HG03159 (cell line): ENCODE results near the gene ROBO1.
A peak's percentile ranks its signal among the peaks of the same experiment; 100 is the strongest.
"Not testable (repeated sequence)": the region's sequence is repeated elsewhere in the genome, so short reads cannot be mapped to it uniquely, and the experiment has no call there.

Experiments
- ATAC-seq: cut with Tn5 transposase; IDR thresholded peaks from one replicate; pipeline ENCODE4 v1.9.1; 2021; ENCODE audit warnings: mild to moderate bottlenecking, moderate library complexity; ENCODE audit not compliant: unreplicated experiment

The ROBO1 gene

DNA sequence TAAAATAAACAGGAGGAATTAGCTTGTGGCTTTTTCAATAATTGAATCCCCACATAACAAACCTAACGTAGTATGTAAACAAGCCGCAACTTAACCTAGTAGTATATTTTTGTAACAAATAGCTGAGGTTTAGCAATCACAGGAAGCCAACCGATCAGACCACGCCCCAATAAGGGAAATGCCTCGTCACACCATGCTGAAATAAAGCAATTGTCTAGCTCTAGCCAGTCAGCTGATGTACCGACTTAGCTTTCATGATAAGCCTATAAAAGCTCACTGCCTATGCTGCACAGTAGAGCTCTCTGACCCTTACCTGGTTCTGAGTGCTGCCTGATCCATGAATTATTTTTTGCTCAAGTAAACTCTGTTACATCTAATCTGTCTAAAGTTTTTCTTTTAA lies 208.9 kb downstream of the ROBO1 start:
- no peak for ATAC-seq

DNA sequence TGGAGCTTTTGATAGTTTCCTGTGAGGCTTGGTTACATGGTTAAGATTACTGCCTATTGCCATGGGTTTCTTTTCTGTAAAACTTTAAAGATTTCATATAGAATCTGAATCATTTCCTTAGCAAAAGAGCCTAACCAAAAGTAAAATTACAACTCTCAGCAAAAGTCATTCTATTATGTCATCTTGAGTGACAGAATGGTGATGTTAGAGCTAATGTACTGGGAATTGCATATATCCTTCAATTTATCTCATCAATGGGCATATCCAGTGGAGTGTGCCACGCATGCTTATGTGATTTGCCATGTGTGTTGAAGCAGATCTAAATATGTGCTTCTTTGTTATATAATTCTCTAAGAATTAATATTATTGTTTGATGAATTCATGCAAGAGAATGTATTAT lies 212.1 kb downstream of the ROBO1 start:
- no peak for ATAC-seq

DNA sequence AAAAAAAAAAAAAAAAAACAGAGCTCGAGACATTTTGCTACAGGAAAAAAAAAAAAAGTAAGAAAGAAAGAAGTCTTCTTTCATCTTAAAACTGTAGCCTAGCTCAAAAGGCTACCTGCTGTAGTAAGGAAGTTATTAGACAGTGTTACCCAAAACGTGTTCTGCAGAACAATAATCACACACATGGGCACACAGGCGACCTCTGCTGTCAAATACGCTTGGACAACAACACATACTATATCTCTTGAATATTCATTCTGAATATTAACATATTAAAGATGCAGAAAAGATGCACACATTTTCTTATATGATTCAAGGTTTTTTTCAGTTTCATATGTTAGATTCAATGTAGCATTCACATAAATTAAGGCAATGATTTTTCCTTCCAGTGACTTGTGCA lies 215.8 kb downstream of the ROBO1 start:
- no peak for ATAC-seq

DNA sequence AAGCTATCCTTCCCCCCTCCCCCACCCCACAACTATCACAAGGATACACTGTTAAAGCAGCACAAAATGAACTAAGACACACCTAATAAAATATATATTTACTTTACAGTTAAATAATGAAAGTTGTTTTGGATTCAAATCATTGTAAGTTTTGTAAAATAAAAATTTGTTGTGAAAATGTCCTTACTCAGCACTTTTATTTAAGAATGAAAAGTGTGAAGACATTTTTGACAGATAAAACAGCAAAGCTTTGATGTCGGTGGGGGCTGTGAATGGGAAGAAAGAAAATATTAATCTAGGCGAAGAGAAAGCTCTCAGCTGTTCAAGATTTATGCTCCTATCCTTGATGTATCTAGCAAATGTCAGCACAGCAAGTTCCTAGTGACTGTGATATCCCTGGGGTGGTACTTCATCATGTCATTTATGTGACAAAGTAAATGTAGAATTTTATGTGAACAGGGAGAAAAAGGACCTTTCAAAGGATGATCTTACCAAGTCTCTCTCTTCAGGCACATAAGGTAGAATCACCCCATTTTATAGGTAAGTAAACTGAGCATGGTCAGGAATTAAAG lies 216.4 kb downstream of the ROBO1 start:
- no peak for ATAC-seq

DNA sequence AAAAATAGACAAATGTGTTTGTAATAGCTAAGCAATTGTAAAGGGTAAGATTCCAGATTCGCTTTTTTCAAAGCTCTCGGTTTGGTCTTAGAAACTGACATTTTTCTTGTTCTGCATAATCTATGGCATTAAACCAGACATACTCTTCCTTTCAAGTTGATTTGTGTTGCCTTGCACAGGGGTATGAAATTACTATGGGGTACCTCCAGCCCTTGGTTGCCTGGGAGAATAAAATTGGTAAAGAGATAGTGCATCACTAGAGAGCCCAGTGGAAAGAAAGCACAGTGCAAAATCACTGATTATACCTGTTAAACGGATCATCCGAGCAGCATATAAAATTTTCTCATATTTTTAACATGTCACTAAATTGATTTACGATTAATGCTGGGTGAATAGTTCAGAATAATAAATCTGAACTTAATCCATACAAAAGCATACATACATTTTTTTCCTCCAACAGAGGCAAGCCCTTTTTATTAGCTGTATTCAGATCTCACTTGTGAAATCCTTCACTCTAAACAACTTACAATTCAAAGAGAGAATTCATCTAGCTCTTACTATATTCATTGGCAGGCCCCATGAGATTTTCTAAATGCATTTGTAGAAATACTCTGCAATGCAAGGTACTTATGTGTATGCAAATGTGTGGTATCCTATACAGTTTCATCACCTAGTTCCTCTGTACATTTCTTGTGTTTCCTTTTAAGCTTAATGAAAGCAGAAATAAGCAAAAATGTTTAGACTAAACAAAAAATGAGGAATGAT lies 224.4 kb downstream of the ROBO1 start:
- ATAC-seq = no peak

DNA sequence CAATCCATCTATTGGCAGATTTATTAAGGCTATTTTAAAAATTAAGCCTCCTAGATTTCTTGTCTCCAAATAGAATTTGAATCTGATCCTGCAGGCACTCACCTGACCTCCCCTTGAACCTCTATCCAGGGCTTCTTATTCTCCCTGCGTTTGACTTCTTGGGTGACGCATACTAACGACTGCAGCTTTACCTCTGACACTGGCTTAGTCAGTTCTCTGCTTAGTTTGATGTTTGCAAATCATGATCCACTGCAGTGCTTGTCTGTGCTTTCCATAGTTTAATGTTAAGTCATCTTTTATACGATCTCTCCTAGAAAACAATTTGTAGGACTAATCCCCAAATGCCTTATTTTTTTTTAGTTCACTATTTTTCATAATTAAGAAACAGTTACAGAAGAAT lies 233.1 kb downstream of the ROBO1 start:
- no peak for ATAC-seq

DNA sequence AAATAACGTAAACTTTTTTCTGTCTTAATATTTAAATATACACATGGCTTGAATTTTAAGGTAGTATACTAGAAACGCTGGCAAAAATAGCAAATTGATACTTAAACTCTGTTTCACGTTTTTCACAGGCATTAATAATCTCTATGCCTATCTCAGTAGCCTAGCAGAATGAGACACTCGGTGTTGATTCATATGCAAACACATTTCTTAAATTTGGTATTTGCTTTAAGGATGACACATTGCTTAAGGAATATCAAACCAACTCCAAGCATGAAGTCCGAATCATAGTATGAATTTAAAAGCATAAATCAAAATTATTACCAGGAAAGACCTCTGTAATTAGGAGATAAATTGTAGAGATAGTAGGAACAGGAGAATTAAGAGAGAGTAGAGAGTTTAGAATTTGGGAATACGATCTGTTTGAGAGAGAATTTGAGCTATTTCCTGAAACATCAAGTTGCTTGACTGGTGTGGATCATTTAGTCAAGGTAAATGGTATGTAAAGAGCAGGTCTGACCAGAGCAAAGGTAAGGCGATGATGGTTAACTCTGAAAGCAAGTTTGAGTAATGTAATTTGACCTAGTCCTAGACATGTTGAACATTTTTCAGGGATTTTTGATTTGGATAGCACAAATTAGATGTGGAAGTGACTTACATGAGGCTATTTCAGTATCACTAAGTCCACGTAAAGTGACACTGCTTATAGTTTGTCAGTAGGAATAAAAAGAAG lies 236.1 kb downstream of the ROBO1 start:
- no peak for ATAC-seq

DNA sequence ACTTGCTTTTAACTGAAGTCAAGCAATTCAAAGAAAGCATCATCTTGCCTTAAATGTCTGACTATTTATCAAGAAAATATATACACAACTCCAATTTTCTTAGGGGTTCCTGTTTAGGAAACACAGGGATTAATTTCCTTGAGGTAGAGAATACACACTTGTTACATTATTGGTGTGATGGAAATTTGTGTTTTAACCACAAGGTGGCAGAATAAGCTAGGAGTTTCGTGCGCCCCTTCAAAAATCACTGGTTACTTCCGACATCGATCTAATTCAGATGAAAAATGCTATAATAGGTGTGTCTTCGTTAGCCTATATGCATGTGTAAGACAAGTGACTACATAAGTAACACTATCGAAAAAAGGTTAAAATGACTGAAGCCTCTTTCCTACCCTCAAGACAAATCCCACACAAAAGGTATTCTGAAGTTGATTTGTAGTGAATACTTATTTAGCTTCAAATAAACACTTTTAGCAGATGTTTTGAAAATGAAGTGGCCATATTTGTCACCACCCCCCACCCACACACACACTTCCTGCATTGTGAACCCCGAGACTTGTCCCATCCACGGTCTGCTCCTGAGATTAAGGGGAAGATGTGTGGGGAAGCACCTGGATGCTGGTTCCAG lies 246.5 kb downstream of the ROBO1 start:
- ATAC-seq = peak; percentile 64

DNA sequence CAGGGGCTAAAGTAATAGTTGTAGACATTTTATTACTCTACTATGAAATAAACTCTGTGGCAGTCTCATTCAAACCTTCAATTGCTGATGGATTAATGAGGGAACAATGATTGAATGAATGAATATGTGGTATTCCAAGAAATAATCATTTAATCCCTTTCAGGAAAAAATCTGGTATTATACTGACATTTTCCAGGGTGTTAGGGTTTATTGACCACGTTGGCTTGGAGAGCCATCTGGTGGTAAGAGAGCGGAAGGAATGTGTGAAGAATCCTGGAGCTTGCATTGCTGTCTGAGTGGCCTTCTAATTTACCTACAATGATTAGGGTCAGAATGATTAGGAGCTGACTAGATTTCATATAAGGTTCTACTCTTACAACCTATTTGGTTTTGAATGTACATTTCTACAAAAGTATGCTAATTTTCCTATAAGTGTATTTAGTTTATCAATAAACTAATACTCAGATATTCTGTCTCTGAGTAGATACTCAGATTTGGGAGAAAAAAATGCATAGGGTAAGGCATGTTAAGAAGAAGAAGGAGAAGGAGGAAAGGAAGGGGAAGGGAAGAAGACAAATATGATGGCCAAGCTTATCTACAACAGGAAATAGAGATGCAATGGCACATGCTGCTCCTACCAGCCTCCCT lies 249.9 kb downstream of the ROBO1 start:
- ATAC-seq = no peak

DNA sequence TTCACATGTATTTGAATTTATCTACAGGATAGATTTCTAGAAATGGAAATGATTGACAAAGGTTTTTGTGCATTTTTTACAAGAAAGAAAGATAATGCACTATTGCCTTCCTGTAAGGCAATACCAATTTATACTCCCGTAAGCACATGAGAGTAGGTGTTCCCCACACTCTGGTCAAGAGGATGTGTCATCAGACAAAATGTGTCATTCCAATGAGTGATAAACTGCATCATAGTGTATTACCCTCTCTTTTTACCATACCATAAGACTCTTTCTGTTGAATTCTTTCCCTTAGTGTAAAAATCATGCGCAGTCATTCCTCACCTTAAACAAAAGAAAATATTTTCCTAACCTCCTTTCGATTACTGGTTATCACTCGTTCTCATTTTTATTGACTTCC lies 251.0 kb downstream of the ROBO1 start:
- no peak for ATAC-seq

DNA sequence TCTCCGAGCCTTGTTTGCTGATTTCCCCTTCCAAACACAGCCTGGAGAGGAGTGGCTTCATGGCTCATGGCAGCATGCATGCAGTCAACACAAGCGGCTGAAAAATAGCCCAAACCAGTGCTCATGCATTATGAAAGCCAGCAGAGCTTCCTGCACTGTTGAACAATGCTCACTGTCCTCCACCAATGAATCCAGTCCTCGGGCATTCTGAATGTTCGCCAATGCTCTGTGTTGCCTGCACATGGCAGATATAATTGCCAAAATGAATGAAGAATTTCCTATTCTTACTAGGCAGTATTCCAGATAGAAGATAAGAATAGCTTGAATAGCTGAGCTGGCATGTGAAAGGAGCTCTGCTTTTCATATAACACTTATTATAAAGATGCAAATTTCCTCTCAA lies 252.7 kb downstream of the ROBO1 start:
- ATAC-seq = no peak

DNA sequence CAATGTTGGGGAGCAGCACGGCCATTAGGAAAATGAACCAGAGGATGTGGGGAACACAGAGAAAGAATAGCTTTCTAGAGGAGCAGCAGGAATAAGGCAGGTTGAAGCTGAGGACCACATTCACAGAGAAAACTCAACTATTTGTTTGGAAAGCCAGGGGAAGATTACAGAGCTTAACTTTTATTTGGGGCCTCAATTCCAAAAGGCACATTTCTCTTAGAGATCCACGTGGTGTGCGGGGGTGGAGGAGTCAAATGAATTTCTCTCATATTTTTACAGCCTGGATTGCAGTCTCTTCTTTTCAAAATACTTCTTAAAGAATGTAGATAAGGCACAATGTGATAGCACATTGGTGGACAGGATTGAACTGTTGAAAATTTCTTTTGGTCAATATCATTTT lies 253.7 kb downstream of the ROBO1 start:
- ATAC-seq = no peak

DNA sequence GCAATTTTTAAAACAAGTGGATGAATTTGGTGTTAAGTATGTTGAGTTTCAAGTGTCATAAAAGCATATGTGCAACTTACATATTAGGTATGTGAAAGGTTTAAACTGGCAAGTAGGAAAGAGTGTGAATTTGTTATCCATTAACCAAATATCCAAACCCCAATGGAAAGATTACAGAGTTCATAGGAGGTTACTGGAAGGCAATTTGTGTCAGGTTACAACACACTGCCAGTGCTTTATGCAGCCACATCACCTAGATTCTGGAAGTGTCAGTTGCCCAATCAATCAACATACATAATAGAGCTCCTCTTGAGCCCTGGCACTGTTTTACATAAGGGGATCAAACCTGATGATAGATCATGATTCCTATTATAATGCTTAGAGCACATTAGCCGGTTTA lies 261.0 kb downstream of the ROBO1 start:
- no peak for ATAC-seq

DNA sequence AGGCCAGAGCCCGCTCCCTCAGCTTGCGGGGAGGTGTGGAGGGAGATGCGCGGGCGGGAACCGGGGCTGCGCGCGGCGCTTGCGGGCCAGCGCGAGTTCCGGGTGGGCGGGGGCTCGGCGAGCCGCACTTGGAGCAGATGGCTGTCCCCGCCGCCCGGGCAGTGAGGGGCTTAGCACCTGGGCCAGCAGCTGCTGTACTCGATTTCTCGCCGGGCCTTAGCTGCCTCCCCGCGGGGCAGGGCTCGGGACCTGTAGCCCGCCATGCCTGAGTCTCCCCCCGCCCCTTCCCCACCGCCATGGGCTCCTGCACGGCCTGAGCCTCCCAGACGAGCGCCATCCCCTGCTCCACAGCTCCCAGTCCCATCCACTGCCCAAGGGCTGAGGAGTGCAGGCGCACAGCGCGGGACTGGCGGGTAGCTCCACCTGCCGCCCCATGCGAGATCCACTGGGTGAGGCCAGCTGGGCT lies 265.5 kb downstream of the ROBO1 start:
- ATAC-seq = not testable (repeated sequence)

DNA sequence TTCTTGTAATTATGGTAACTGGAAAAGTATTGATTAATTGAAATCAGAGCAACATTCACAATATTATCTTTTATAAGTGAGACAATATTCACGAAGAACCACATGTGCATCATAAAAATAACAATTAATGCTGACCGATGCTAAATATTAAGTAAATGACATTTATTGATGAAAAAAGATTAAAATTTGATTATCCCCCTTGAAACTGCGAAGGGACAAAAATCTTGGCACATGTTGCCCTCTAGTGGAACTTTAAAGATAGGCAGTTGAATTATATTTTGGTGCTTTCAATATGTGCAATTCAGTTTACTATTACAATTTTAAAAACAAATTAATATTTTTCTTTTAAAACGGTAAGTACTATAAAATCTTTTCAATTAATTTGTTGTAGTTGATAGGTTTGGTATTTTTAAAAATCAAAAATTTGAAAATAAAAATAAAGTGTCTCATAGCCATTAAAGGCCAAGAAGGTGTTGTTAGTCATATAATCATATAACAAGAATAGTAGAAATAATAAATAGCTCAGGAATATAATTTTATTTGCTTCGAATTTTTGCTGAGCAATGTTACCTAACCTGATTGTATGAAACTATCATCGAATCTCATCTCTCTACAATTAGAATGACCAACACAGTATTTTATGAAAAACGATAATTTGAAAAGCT lies 270.2 kb downstream of the ROBO1 start:
- peak; percentile 66 for ATAC-seq

DNA sequence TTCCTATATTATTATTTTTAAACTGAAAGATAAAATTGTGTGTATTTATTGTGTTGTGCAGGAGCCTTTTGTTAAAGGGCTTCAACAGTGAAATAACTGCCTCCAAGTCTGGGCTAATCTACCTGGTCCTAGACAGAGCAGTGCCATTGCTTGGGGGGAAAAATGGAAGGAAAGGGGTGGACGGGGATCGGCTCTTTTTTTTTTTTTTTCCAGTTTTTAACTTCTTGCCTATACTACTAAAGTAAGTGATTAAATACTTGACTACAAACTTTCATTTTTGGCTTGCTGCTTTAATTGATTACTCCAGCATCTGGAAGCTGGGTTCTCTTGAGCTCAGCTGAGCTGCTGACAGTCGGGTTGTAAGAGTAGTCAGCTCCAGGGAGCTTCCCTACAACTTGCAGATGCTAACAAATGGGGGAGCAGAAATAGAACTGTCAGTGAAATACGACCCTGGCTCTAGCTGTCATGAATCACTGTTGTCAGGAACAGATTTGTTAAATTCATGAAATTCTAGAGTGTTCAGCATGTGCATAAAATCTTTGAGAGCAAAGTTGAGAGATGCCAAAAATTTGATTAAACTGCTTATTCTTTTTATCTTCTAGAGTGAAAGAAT lies 276.7 kb downstream of the ROBO1 start:
- ATAC-seq = no peak

DNA sequence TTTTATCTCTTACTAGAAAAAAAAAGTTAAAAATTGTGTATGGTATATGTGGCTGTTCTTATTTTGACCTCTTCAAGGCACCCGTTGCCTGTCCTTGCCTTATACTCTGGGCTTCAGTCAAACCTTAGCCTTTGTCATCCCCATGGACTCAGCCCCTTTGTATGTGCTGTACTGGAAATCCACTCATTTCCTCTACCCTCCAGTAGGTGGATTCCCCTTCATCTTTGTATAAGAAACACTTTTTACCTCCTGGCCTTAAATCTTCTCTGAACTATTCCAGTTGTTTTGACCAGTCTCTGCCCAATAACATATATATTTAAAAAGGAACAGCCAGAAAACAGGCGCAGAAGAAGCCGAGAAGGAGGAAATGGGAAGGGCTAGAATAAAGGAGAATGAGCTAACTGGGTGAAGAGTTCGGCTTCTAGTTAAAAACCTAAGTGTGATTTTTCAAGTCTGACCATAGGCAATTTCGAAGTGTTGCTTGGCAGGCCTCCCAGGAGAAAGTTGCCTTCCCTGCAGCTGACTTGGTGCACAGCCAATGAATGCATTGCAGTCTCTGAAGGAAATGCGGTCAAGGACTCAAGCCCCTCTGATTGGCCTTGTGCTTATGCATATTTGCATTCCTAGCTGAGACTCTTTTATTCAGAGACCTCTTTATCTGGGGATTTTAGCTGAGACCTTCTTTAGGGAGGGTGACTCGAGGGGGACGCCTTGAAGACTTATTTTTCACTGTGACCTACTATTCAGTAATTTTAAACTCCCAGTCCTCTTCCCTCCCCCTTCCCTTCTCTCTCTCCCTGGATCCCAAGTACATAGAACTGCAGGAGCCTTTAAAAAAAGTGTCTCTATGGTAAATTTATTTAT lies 277.4 kb downstream of the ROBO1 start:
- ATAC-seq = no peak

DNA sequence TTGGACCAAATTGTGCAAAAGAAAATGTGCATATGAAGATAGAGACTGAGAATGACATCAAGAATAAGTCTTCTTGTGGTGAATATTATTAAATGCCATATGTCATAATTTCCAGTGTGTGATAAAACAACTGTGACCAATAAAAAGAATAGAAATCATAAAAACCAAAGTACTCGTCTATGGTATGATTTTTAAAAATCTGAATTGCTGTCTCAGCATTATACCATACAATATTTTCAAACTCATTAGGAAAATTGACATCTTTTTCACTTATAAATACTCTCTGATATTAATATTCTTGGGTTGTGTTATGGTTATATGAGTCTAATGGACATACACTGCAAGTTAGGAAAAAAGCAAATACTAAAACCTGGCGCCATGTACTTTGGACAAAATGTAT lies 279.4 kb downstream of the ROBO1 start:
- ATAC-seq = no peak

DNA sequence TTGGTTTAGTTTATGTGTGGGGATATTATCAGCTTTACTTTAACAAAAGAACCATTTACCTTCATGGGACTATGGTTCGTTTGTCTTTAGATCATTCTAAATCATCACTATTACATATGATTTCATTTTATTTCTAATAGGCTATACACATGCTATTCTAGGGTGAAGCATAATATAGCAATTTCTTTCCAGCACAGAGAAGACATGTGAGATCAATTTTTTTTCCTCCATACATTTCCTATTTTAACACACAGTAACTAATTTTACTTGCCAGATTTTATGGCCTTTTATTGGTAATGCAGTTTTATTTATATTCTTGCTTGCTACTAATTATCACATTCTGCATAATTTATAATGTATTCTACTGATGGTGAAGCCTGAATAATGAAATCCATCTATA lies 287.1 kb downstream of the ROBO1 start:
- no peak for ATAC-seq
